ENCODE measurements around the gene PCIF1. TPM values are rescaled to one million over a fixed set of nuclear protein-coding genes. Genes with fewer than 3 reads are reported as not detected.
"Not testable (repeated sequence)": the region's sequence is repeated elsewhere in the genome, so short reads cannot be mapped to it uniquely, and the experiment has no call there.

PCIF1 gene
- polyA plus RNA-seq, 3 donors, result 44.7 to 52.7 (median 44.9) TPM

DNA sequence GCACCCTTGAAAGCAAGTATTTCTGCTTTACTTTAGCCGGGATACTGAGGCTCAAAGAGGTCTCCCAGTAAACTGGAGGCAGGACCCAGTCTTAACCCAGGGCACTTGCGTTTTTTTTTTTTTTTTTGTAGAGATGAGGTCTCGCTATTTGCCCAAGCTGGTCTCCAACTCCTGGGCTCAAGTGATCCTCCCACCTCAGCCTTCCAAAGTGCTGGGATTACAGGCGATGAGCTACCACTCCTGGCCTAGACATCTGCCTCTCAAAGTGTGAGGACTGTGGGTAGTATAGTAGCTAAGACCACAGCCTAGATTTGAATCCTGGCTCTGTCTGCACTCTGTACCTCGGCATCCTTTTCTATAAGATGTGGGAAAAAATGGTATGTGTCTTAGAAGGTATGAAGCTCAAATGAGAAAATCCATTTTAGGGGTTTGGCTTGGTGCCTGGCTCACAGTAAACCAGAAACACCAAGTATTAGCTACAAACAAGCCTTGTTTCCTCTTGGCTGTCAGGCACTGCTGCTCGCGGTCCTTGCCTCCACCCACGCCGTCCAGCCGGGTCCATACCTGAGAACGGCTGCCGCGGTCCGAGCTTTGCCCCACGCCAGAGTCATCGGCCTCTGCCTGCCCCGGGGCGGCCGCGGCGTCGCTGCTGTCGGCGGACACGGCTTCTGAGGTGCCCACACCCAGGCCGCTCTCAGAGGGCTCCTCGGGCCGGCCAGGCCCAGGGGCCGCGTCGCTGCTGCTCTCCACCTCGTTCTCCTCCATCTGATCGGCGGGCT, 36.4 kb downstream of the PCIF1 start:
- DNase-seq (ENCODE audit: extremely low read depth in 1 of 11, low read depth in 9 of 11, low spot score in 4 of 11), result no peak

DNA sequence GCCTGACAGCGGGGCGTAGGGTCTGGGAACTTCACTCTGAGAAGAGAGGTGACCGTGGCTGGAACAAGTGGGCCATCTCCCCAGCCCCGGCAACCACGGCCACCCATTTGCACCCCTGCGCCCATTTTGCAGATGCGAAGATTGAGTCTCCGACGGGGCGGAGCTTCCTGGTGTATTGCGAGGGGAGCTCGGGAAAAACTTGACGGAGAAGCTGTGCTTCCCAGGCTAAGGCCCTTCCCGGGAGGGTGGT, 36.9 kb downstream of the PCIF1 start:
- DNase-seq (ENCODE audit: extremely low read depth in 1 of 11, low read depth in 9 of 11, low spot score in 4 of 11), result no peak

DNA sequence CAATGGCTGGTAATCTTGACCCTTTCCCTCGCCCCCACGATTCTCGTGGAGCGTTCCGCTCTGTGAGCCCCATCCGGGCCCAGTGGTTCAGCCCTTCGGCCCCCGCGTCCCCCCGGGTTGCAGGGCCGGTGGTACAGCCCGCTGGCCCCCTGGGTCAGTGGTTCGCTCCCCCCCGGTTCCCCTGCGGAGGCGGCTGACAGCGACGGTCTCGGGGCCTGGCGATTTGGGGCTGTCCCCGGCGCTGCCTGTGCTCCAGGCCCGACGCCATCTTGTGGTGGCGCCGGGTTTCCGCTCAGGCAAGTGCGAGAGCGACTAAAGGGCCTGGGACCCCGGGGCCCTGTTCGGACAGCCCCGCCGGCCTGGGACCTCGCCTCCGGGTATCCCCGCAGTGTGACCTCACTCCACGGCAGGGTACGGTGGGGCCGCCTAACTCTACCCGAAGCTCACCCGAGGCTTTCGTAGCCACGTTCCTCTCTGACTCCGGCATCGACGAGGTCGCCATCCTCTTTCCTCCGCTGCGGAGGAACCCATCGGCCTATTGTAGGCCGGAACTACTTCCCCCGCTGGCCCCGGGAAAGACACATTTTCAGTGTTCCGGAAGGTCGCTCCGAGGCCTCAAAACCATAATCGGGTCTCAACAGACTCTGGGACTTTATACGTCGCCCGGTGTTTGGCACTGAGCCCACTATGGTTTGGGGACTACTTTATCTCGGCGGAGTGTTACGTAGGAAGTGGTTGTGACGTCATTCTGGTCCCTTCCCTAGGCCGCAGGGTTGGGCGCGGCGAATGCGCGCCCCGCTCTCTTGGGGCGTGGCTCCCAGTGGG, 37.4 kb downstream of the PCIF1 start, which contains the start of gene ZNF335:
Gene ZNF335 (minus strand): TSS at position 529 of the 825 bp plus-strand sequence. CDS start 793 bp downstream, outside the sequence.
- peak; percentile 88 to 99 (median 96) for DNase-seq (ENCODE audit: extremely low read depth in 1 of 11, low read depth in 9 of 11, low spot score in 4 of 11)

DNA sequence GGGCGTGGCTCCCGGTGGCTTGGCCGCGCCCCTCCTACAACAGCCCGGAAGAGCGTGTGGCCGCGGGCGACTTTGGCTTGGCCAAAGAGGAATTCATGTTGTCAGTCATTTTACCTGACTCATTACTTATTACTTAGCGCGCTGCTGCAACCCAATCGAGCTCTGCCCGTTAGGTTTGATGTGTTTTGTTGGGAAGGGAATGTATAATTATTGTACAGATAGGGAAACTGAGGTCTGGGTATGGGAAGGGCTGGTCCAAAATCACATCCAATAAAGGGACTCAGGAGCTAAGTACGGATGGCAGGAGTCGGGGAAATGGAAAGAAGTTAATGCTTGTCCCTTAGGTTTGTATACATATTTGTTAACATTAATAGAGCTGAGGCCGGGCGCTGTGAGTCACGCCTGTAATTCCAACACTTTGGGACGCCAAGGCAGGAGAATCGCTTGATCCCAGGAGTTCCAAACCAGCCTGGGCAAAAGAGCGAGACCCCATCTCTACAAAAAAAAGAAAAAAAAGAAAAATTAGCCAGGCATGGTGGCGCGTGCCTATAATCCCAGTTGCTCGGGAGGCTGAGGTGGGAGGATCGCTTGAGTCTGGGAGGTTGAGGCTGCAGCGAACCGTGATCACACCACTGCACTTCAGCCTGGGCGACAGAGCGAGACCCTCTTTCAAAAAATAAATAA, 38.2 kb downstream of the PCIF1 start:
- DNase-seq (ENCODE audit: extremely low read depth in 1 of 11, low read depth in 9 of 11, low spot score in 4 of 11), result no peak

DNA sequence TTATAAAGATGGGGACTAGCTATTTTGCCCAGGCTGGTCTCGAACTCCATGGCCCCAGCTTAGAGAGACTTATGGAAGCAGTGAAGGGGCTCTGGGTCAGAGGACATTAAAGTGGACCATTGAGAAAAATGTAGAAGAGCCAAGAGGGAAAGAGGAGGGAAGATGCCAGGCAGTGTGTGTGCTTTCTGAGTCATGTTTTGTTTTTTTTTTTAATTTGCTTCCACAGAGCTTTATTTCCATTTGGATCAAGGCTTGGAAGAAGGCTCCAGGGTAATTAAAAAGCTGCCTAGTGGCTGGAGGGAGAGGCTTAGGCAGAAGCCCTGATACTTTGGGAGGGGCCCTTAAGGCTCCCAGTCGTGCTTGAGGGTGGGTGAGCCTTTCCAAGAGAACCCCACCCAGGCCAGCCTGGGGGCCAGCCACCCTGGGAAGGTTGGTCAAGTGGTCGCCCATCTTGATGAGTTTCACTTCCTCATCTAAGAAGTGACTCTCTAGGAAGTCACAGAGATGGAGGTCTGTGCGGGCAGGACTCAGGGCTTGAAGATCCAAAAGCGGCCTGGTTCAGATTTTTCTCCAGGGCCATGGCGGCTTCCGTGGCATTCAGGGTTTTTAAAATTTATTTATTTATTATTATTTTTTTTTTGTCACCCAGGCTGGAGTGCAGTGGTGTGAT, 40.5 kb downstream of the PCIF1 start:
- no peak for DNase-seq (ENCODE audit: extremely low read depth in 1 of 11, low read depth in 9 of 11, low spot score in 4 of 11)

DNA sequence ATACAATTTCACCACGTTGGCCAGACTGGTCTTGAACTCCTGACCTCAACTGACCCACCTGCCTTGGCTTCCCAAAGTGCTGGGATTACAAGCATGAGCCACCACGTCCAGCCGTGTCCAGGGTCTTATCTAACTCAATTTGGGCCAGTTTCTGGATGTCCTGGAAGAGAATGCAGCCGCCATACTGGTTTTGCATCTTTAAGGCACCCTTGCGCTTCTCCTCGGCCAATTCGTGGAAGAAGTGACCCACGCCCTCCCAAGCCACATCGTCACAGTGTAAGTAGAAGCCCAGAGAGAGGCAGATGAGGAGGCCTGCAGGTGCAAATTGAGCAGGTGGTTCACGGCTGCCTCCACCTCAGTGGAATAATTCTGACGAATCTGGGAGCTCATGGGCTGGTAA, 41.2 kb downstream of the PCIF1 start:
- no peak for DNase-seq (ENCODE audit: extremely low read depth in 1 of 11, low read depth in 9 of 11, low spot score in 4 of 11)

DNA sequence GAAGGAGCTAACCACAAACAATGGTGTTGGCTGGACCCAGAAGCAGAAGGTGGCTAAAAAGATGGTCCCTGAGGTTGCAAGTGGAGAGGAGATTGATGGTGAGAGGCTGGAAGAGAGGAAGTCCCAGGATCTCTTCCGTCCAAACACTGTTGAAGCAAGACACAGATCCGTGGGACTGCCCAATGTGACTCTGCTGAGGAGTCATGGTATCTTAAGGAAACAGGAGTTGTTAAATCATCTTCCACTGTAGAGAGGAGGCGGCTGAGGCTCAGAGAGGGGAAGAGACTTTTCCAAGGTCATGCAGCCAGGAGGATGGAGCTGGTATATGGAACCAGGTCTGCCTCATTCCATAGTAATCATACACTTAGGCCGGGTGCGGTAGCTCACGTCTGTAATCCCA, 41.6 kb downstream of the PCIF1 start:
- DNase-seq (ENCODE audit: extremely low read depth in 1 of 11, low read depth in 9 of 11, low spot score in 4 of 11), result no peak

DNA sequence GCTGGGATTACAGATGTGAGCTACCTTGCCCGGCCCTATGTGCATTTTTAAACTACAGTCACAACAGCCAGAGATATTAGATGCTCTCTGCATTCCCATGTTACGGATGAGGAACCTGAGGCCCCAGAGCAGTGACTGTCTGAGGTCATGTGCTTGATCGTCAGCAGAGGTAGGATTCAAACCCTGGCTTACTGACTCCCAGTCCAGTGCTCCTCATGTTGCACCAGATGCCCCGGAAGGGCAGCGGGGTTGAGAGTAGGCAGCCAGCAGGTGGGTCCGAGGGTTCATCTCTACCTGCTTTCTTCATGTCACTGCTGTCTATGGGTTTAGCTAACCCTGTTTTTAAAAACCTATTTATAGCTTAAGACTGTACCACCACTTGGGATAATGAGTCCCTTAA, 46.8 kb downstream of the PCIF1 start:
- no peak for DNase-seq (ENCODE audit: extremely low read depth in 1 of 11, low read depth in 9 of 11, low spot score in 4 of 11)

DNA sequence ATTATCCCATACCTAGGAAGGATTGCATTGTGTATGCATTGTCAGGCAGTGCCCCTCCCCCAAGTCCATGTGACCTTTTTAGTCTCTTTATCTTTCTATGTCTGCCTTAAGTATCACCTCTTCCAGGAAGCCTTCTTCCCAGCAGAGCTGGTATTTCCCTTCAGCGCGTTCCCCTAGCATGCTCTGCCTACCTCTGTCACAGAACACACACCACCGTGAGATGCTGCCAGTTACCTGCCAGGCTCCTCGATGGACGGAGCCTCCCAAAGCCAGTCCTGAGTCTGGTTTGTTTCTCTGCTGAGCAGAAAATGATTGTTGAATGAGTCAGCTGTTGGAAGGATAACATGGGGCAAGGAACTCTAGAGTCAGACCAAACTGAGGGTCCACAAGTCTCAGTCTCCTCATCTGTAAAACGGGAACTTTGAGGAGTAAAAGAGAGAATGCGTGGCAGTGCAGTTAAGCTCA, 48.8 kb downstream of the PCIF1 start:
- DNase-seq (ENCODE audit: extremely low read depth in 1 of 11, low read depth in 9 of 11, low spot score in 4 of 11), result no peak

DNA sequence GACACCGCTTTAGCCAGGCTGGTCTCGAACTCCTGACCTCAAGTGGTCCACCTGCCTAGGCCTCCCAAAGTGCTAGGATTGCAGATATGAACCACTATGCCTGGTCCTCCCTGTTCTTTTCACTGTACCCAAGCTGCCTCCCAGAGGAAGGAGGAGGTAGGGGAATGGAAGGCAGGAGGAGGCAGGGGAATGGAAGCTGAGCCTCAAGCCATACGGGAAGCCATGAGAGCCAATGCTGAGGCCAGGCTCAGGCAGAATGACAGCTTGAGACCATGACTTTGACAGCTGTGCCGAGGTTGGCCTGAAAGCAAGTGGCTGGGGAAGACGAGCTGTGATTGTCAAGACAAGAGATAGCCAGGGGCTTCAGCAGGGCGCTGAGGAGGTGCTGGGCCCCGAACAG, 51.1 kb downstream of the PCIF1 start:
- DNase-seq (ENCODE audit: extremely low read depth in 1 of 11, low read depth in 9 of 11, low spot score in 4 of 11), result no peak

DNA sequence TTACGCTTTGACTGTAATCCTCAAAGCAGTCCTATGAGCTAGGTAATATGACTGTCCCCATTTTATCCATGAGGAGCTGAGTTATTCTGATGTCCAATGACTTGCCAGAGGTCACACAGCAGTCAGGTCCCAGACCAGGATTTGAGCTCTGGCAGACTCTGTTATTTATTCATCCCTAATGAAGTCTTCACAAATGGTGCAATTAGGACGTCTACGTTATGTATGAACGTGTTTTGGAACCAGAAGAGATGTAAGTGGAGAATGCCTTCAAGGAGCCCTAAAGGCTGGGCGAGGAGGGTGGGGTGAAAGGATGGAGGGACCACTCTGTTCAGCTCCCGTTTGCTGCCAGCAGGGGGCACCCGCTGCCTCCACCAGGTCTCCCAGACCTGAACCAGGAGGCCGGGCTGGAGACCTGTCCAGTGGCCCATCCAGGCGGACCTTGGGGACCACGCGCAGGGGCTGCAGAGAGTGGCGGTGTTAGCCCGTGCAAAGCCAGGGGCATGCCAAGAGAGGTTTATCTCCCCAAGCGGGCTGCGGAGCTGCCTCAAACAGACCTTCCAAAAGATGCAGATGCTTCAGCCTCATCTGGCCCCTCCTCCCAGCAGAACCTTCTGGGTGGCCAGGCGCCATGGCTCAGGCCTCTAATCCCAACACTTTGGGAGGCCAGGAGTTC, 52.8 kb downstream of the PCIF1 start:
- peak in 2 of 11 donors; percentile 31 to 47 for DNase-seq (ENCODE audit: extremely low read depth in 1 of 11, low read depth in 9 of 11, low spot score in 4 of 11)

DNA sequence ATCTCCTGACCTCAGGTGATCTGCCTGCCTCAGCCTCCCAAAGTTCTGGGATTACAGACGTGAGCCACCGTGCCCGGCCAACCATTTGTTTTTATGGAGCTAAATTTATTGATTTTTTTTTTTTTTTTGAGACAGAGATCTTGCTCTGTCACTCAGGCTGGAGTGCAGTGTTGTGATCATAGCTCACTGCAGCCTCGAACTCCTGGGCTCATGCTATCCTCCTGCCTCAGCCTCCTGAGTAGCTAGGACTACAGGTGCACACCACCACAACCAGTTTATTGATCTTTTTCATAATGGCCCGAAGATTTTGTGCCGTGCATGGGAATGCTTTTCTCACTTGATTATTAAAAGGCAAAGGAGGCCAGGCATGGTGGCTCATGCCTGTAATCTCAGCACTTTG, 54.3 kb downstream of the PCIF1 start:
- DNase-seq (ENCODE audit: extremely low read depth in 1 of 11, low read depth in 9 of 11, low spot score in 4 of 11), result not testable (repeated sequence)

DNA sequence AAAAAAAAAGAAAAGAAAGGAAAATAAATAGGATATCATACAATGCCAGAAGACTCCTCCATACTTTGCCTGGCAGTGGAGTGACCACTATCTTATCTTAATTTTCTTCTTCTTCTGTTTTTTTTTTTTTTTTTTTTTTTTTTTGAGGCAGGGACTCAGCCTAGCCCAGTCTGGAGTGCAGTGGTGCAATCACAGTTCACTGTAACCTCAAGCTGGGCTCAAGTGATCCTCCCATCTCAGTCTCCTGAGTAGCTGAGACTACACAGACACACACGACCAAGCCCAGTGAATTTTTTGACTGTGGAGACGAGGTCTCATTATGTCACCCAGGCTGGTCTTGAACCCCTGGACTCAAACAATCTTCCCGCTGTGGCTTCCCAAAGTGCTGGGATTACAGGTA, 57.1 kb downstream of the PCIF1 start:
- DNase-seq (ENCODE audit: extremely low read depth in 1 of 11, low read depth in 9 of 11, low spot score in 4 of 11), result no peak

DNA sequence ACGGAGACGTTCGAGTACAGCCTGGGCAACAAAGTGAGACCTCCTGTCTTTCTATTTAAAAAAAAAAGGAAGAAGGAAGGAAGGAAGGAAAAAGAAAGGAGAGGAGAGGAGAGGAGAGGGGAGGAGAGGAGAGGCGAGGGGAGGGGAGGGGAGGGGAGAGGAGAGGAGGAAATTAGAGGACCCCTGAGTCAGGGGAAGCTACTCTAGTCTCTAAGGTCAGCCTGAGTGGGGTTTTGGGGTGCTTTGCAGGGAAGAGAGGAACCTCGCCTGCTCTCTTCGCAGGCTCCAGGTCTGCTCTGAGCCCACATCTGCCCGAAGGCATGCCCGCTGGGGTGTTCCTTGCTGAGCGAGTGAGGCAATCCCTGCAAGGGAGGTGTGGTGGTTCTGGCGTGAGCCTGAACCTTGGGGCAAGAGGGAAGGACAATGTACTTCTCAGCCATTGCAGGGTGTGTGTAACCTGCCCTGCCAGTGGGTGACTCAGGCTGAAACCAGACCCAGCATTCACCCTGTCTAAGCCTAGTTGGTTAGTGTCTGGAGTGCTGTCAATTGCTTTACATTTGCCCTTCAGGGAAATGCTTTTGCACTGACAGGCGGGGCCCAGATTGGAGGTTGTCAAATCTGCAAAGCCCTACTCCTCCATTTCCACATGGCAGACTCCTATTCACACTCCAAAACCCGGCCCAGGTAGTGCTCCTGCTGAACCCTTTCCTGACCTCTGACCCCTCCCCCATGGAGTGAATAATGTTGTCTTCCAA, 58.9 kb downstream of the PCIF1 start:
- no peak for DNase-seq (ENCODE audit: extremely low read depth in 1 of 11, low read depth in 9 of 11, low spot score in 4 of 11)

DNA sequence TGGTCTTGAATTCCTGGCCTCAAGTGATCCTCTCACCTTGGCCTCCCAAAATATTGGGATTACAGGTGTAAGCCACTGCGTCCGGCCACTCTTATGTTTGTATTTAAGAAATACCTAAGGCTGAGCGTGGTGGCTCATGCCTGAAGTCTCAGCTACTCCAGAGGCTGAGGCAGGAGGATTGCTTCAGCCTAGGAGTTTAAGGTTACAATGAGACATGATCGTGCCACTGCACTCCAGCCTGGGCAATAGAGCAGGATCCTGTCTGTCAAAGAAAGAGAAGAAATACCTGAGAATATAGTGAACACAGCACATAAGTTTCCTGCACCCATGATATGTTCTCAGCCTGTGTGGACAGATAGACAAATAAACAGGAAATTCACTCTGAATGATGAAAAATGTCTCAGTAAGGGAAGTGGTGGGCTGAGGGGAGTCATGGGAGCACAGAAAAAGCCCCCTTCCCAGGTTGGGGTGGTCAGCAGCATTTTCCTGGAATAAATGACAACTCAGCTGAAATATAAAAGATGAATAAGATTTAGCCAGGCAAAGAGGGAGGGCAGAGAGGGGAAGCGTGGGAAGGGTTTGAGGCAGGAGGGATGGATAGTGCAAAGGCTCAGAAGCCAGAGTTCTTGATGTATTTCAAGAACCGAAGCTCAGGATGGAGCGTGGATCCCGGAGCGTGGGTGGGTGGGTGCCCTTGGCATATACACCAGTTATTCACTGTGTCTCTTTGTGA, 60.4 kb downstream of the PCIF1 start:
- DNase-seq (ENCODE audit: extremely low read depth in 1 of 11, low read depth in 9 of 11, low spot score in 4 of 11), result no peak

DNA sequence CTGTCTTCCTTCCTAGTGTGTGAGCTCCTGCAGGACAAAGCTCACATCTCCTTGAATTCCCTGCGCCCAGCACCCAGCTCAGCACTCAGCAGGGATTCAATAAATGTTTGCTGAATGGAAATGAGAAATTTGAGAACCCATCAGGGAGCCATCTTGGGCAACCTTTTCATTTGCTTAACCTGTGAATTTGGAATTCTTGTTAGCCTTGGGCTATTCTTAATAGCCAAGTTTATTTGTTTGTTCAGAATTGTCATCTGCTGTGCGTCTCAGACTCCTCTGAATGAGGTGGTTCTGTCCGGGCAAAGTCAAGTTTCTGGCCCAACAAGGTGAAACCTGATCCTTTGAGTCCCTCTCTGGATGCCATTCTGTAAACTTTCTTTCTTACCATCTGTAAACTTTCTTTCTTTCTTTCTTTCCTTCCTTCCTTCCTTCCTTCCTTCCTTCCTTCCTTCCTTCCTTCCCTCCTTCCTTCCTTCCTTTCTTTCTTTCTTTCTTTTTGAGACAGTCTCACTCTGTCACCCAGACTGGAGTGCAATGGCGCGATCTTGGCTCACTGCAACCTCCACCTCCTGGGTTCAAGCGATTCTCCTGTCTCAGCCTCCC, 61.1 kb downstream of the PCIF1 start:
- DNase-seq (ENCODE audit: extremely low read depth in 1 of 11, low read depth in 9 of 11, low spot score in 4 of 11), result not testable (repeated sequence)

DNA sequence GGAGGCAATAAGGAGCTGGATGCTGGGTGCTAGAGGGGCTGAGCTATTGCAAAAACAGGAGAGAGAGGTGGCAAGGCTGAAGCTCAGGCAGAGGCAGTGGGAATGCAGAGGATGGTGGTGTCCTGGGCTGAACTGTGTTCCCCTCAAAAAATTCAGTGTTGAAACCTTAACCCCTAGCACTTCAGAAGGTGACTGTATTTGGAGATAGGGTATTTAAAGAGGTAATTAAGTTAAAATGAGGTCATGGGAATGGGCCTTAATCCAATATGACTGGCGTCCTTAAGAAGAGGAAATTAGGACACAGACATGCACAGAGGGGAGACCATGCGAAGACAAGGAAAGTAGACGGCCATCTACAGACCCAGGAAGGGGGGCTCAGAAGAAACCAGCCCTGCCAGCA, 62.7 kb downstream of the PCIF1 start:
- no peak for DNase-seq (ENCODE audit: extremely low read depth in 1 of 11, low read depth in 9 of 11, low spot score in 4 of 11)

Measured in renal cortex interstitium (tissue), 11 donors.